ENCODE results near the gene CHRNA5. TPM values are rescaled to one million over a fixed set of nuclear protein-coding genes. Genes with fewer than 3 reads are reported as not detected.
A peak's percentile ranks its signal among the peaks of the same experiment; 100 is the strongest.
"Not testable (repeated sequence)": the region's sequence is repeated elsewhere in the genome, so short reads cannot be mapped to it uniquely, and the experiment has no call there.

The CHRNA5 gene
- polyA plus RNA-seq, 3 donors from 2014 or later = 0.53 to 1.4 (median 0.62) TPM

DNA sequence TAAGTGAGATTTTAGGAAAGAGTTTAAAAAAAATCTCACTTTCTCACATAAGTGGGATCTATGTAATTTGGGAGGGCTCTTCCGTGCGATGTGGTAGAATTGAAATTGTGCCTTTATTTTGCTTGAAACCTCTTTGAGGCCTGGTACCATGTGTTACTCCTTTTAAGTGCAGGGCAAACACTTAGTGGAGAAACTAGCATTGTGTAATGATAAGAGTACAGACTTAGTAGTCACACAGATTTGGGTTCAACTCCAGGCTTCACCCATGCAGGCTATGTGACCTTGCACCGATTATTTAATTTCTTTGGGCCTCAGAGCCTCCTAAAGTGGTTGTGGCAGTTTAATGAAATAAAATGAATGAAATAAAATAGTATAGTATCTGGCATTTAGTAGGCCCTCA, 22.7 kb upstream of the CHRNA5 start:
- peaks cover 6 to 29% (median 8%) of the 10 kb centered on the region in 3 donors for H3K36me3 Mint-ChIP-seq

GRCh38 chr15:78550194-78550593, 15.1 kb upstream of the CHRNA5 start:
- no peaks in the 10 kb centered on the region for H3K9me3 Mint-ChIP-seq
- H3K4me3 Mint-ChIP-seq = no peak overlapping the region
- H3K4me1 Mint-ChIP-seq = no peaks in the 10 kb centered on the region
- H3K27ac Mint-ChIP-seq = peak overlapping the region in 1 of 6 donors; percentile 34
- H3K27me3 Mint-ChIP-seq (ENCODE audit: low read depth in 3 of 3) = peaks cover 0 to 7% (median 3%) of the 10 kb centered on the region in 3 donors
- H3K36me3 Mint-ChIP-seq = peaks cover 15 to 48% (median 15%) of the 10 kb centered on the region in 3 donors
- no peak for DNase-seq

More for the DNA sequence above, 22.7 kb upstream of the CHRNA5 start:
- Mint-ChIP-seq H3K27me3 (ENCODE audit: low read depth in 3 of 3) (peaks cover 15 to 20% (median 17%) of the 10 kb centered on the region in 3 donors), H3K4me1 (peaks cover 32 to 45% of the 10 kb centered on the region in 2 donors), H3K4me3 (peak overlapping the region in 4 of 5 donors; percentile 18 to 93 (median 75)), H3K27ac (peak overlapping the region in 5 of 6 donors; percentile 94 to 99 (median 98)), H3K9me3 (no peaks in the 10 kb centered on the region)
- DNase-seq = no peak

DNA sequence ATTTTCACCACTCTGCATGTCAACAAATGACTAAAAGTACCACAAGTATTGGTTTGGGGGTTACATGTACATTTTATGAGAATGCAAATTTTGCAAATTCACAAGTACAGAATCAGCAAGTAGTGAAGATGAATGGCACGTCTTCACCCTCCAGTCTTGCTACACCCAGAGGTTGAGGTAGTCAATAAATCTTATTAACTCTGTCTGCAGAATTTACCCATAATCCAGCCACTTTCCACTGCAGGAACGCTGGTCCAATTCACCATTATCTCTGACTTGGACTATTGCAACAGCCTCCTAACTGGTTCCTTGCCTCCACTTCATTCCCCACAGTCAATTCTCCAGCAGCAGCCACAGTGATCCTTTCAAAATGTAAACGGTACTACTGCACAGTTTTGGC, 14.5 kb upstream of the CHRNA5 start:
- no peak for DNase-seq
- peak overlapping the region in 1 of 6 donors; percentile 42 for H3K27ac Mint-ChIP-seq
- peaks cover 15 to 42% (median 15%) of the 10 kb centered on the region in 3 donors for H3K36me3 Mint-ChIP-seq
- H3K4me1 Mint-ChIP-seq = no peaks in the 10 kb centered on the region
- H3K4me3 Mint-ChIP-seq = no peak overlapping the region
- H3K27me3 Mint-ChIP-seq (ENCODE audit: low read depth in 3 of 3) = peaks cover 0 to 7% (median 6%) of the 10 kb centered on the region in 3 donors
- H3K9me3 Mint-ChIP-seq = no peaks in the 10 kb centered on the region

- H3K4me1 Mint-ChIP-seq = no peaks in the 10 kb centered on the region
- no peak overlapping the region for H3K4me3 Mint-ChIP-seq
Measured at GRCh38 chr15:78551902-78552301, 13.4 kb upstream of the CHRNA5 start.

DNA sequence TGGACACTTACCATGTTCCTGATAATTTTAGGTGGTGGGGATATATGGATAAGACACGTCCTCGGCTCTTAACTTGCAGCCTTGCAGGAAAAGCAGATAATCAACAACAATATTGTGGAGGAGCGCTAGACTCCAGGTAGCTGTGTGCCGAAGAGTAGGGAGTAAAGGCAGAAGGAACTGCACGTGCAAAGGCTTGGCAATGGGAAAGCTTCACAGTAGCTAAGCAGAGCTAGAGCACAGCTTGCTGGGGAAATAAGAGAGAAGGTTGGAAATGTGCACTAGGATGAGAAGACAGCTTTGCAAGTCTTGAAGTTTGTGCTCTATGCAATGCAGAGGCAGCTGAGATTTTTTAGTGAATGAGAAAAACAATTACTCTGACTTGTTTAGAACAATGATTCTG, 12.7 kb upstream of the CHRNA5 start:
- Mint-ChIP-seq H3K36me3 (peaks cover 15 to 32% (median 15%) of the 10 kb centered on the region in 3 donors), H3K27ac (no peak overlapping the region), H3K4me3 (no peak overlapping the region), H3K27me3 (ENCODE audit: low read depth in 3 of 3) (peaks cover 0 to 8% (median 7%) of the 10 kb centered on the region in 3 donors), H3K9me3 (no peaks in the 10 kb centered on the region), H3K4me1 (no peaks in the 10 kb centered on the region)
- no peak for DNase-seq

More at GRCh38 chr15:78551902-78552301, 13.4 kb upstream of the CHRNA5 start:
- peaks cover 0 to 8% (median 7%) of the 10 kb centered on the region in 3 donors for H3K27me3 Mint-ChIP-seq (ENCODE audit: low read depth in 3 of 3)
- H3K36me3 Mint-ChIP-seq = peaks cover 15 to 33% (median 15%) of the 10 kb centered on the region in 3 donors
- peak overlapping the region in 1 of 6 donors; percentile 1 for H3K27ac Mint-ChIP-seq
- DNase-seq = no peak
- H3K9me3 Mint-ChIP-seq = no peaks in the 10 kb centered on the region

DNA sequence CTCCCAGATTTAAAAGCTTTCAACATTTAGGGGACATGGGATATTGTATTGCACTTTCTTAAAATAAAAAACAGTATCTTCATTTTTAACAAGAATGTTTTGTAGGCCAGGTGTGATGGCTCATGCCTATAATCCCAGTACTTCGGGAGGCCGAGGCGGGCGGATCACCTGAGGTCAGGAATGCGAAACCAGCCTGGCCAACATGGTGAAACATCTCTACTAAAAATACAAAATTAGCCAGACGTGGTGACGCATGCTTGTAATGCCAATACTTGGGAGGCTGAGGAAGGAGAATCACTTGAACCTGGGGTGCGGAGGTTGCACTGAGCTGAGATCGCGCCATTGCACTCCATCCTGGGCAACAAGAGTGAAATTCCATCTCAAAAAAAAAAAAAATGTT, 5.1 kb upstream of the CHRNA5 start:
- H3K4me1 Mint-ChIP-seq = peaks cover 7 to 10% of the 10 kb centered on the region in 2 donors
- not testable (repeated sequence) for DNase-seq; H3K27me3 Mint-ChIP-seq (ENCODE audit: low read depth in 3 of 3); H3K4me3 Mint-ChIP-seq; H3K36me3 Mint-ChIP-seq; H3K9me3 Mint-ChIP-seq; H3K27ac Mint-ChIP-seq

GRCh38 chr15:78561490-78561889, 3.8 kb upstream of the CHRNA5 start:
- H3K27ac Mint-ChIP-seq = no peak overlapping the region
- H3K4me1 Mint-ChIP-seq = peaks cover 18 to 19% of the 10 kb centered on the region in 2 donors
- peaks cover 0 to 2% (median 0%) of the 10 kb centered on the region in 6 donors for H3K9me3 Mint-ChIP-seq
- no peaks in the 10 kb centered on the region for H3K36me3 Mint-ChIP-seq
- peaks cover 5 to 8% (median 6%) of the 10 kb centered on the region in 3 donors for H3K27me3 Mint-ChIP-seq (ENCODE audit: low read depth in 3 of 3)
- no peak for DNase-seq
- H3K4me3 Mint-ChIP-seq = no peak overlapping the region

- H3K27ac Mint-ChIP-seq = no peak overlapping the region
- no peaks in the 10 kb centered on the region for H3K36me3 Mint-ChIP-seq
- peak overlapping the region in 1 of 5 donors; percentile 29 for H3K4me3 Mint-ChIP-seq
- H3K4me1 Mint-ChIP-seq = peaks cover 19% of the 10 kb centered on the region in 2 donors
- no peak for DNase-seq
- H3K27me3 Mint-ChIP-seq (ENCODE audit: low read depth in 3 of 3) = peaks cover 5 to 11% (median 7%) of the 10 kb centered on the region in 3 donors
- peaks cover 0 to 2% (median 0%) of the 10 kb centered on the region in 6 donors for H3K9me3 Mint-ChIP-seq
Measured at GRCh38 chr15:78563092-78563491, 2.2 kb upstream of the CHRNA5 start.

GRCh38 chr15:78564743-78565096, 600 bp upstream of the CHRNA5 start:
- Mint-ChIP-seq H3K36me3 (no peaks in the 10 kb centered on the region), H3K27ac (peak overlapping the region in 4 of 6 donors; percentile 10 to 82 (median 36)), H3K9me3 (peaks cover 0 to 2% (median 0%) of the 10 kb centered on the region in 6 donors), H3K4me1 (peaks cover 19% of the 10 kb centered on the region in 2 donors), H3K4me3 (peak overlapping the region; percentile 80 to 88 (median 86)), H3K27me3 (ENCODE audit: low read depth in 3 of 3) (peaks cover 2 to 13% (median 12%) of the 10 kb centered on the region in 3 donors)
- no peak for DNase-seq

DNA sequence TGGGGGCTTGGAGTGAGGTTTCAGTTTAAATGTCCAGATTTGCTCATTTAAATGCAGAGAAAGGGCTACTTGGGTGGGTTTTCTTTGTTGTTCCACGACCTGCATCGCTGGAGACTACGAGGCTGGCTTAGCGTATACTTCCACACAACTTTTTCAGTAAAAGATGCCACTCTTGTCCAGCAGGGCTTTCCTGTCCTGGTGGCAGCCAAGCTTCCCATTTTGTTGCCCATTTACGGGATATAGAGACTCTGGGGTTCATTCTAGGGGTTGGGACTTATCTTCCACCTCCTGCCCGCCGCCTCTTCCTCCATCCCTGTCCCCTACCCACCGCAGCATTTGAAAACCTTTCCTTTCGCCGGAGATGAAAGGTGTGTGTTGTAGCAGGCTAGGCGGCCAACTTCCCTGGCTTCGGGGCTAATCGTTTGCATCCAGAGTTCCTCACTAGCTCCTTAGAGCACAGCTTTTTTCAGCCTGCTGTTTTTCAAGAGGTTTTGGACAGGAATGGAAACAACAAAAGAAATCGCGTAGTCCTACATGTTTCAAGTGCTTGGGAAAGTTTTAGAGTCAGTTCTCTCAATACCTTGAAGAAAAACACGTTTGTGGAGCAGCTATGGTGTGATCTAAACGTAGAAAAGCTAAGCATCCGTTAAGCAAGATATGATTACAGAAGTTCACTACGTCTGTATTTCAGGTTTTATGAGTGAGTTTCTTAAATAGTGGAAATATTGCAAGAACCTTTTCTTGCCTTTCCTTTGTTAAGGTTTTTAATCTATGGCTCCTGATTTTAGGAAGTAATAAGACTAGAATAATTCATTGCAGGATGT, 843 bp downstream of the CHRNA5 start:
- peaks cover 19% of the 10 kb centered on the region in 2 donors for H3K4me1 Mint-ChIP-seq
- DNase-seq = peak in 1 of 3 donors; percentile 5
- H3K27me3 Mint-ChIP-seq (ENCODE audit: low read depth in 3 of 3) = peaks cover 2 to 13% (median 12%) of the 10 kb centered on the region in 3 donors
- H3K36me3 Mint-ChIP-seq = no peaks in the 10 kb centered on the region
- peaks cover 0 to 2% (median 0%) of the 10 kb centered on the region in 6 donors for H3K9me3 Mint-ChIP-seq
- H3K4me3 Mint-ChIP-seq = peak overlapping the region; percentile 81 to 95 (median 89)
- H3K27ac Mint-ChIP-seq = peak overlapping the region in 2 of 6 donors; percentile 52 to 57

DNA sequence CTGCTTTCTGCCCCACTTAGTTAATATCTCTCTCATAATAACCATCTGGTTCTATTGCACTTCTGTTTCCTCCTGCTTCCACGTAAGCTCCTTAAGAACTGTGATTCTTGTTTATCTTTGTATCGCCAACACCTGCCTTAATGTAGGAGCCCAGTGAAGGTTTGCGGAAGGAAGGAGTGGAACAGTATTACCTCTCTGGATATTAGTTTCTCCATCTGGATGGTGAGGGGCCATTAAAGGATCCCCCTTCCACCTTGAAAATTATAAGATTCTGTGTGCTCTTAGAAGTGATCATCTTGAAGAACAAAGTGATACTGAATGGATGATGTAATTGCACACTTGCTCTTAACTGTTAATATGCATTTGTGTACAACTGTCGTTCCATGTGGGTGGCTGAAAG, 2.2 kb downstream of the CHRNA5 start:
- Mint-ChIP-seq H3K4me1 (peaks cover 19% of the 10 kb centered on the region in 2 donors), H3K27ac (no peak overlapping the region), H3K4me3 (peak overlapping the region in 2 of 5 donors; percentile 2 to 39), H3K27me3 (ENCODE audit: low read depth in 3 of 3) (peaks cover 2 to 12% (median 9%) of the 10 kb centered on the region in 3 donors), H3K9me3 (peaks cover 0 to 2% (median 0%) of the 10 kb centered on the region in 6 donors), H3K36me3 (no peaks in the 10 kb centered on the region)
- DNase-seq = no peak

GRCh38 chr15:78570710-78571109, 5.4 kb downstream of the CHRNA5 start:
- Mint-ChIP-seq H3K4me3 (no peak overlapping the region), H3K27ac (no peak overlapping the region), H3K36me3 (no peaks in the 10 kb centered on the region), H3K9me3 (no peaks in the 10 kb centered on the region), H3K27me3 (ENCODE audit: low read depth in 3 of 3) (peaks cover 1 to 10% (median 9%) of the 10 kb centered on the region in 3 donors), H3K4me1 (peaks cover 8 to 9% of the 10 kb centered on the region in 2 donors)
- DNase-seq = no peak

DNA sequence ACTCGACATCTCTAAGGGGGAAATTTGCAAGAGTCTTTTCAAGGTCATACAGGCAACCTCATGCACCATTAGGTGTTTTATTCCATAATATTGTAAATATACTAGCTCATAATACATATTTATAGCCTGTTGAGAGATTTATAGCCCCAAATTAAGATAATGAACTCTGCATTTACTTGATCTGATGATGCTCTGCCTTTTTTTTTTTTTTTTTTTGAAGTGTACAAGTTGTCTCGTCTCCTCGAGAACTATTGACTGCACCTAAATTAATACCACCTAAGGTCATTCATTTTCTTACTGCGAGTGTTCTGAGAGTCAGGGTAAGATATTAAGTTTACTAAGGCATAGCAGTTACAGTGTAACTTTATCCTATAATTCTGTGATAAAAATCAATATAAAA, 6.1 kb downstream of the CHRNA5 start:
- Mint-ChIP-seq H3K36me3 (no peaks in the 10 kb centered on the region), H3K27ac (no peak overlapping the region), H3K4me3 (no peak overlapping the region), H3K9me3 (no peaks in the 10 kb centered on the region), H3K27me3 (ENCODE audit: low read depth in 3 of 3) (peaks cover 1 to 7% (median 5%) of the 10 kb centered on the region in 3 donors), H3K4me1 (peaks cover 2% of the 10 kb centered on the region in 2 donors)
- no peak for DNase-seq

GRCh38 chr15:78573416-78573815, 8.1 kb downstream of the CHRNA5 start:
- no peaks in the 10 kb centered on the region for H3K9me3 Mint-ChIP-seq
- no peak for DNase-seq
- H3K4me1 Mint-ChIP-seq = no peaks in the 10 kb centered on the region
- no peak overlapping the region for H3K4me3 Mint-ChIP-seq
- no peaks in the 10 kb centered on the region for H3K36me3 Mint-ChIP-seq
- no peak overlapping the region for H3K27ac Mint-ChIP-seq
- peaks cover 1 to 4% (median 3%) of the 10 kb centered on the region in 3 donors for H3K27me3 Mint-ChIP-seq (ENCODE audit: low read depth in 3 of 3)
